Stomach (tissue), 9 donors: ENCODE results near the gene MOB4. TPM values are rescaled to one million over a fixed set of nuclear protein-coding genes. Genes with fewer than 3 reads are reported as not detected.

Experiments
- DNase-seq, 2 donors: peaks; one replicate each; pipeline versions ENCODE4 v3.0.0 to v3.0.0-alpha.2; 2013 to 2019
- H3K27ac ChIP-seq, 5 donors: fragments of 200-600 bp in 4 of 5; sonication (generic) in 4 of 5; one replicate each; pipeline ENCODE4 v1.5.1; 2013 to 2019; ENCODE audit warnings: mild to moderate bottlenecking in 1 of 5, moderate library complexity in 1 of 5
- H3K27me3 ChIP-seq, 3 donors: fragments of 200-600 bp; sonication (generic); one replicate each; pipeline ENCODE4 v1.5.1; 2017 to 2019; ENCODE audit warnings: mixed run types in 1 of 3
- H3K36me3 ChIP-seq, 4 donors: fragments of 200-600 bp; sonication (generic); 1 replicate in 3 of 4; 2 replicates in 1 of 4; pipeline ENCODE4 v1.5.1; 2016 to 2019
- H3K4me1 ChIP-seq, 4 donors: fragments of 200-600 bp; sonication (generic); one replicate each; pipeline ENCODE4 v1.5.1; 2016 to 2019
- H3K4me3 ChIP-seq, 4 donors: fragments of 200-600 bp; sonication (generic) in 3 of 4; one replicate each; pipeline ENCODE4 v1.5.1; 2016 to 2019; ENCODE audit warnings: mild to moderate bottlenecking in 1 of 4
- H3K9me3 ChIP-seq, 4 donors: fragments of 200-600 bp; sonication (generic); one replicate each; pipeline ENCODE4 v1.5.1; 2016 to 2019
- EP300 ChIP-seq: sonication (generic); formaldehyde crosslinking; IDR thresholded peaks from one replicate; pipeline ENCODE4 v1.6.1; 2017; ENCODE audit warnings: antibody characterized with exemption
- POLR2A ChIP-seq, 4 donors: fragments of 450-650 bp; IDR thresholded peaks; one replicate each; pipeline ENCODE4 v1.6.1; 2016; ENCODE audit warnings: antibody characterized with exemption in 4 of 4, control low read depth in 2 of 4, mild to moderate bottlenecking in 1 of 4, moderate library complexity in 1 of 4
- POLR2AphosphoS5 ChIP-seq, 3 donors: sonication (generic); formaldehyde crosslinking; IDR thresholded peaks; one replicate each; pipeline ENCODE4 v1.6.1; 2016; ENCODE audit warnings: antibody characterized with exemption in 3 of 3
- whole genome bisulfite sequencing, 5 donors: extraction: QIAGEN DNeasy Blood & Tissue Kit in 3 of 5; methylation state at CpG; one replicate each; pipeline versions ENCODE4 v1.1.5 to v1.1.7; 2013 to 2018; 5-methylcytosine and 5-hydroxymethylcytosine counted together
- intact Hi-C: fragments of 100-400 bp; cut with DNase I; formaldehyde crosslinking; loops from one replicate; pipeline ENCODE4 v1.15.1; 2023; ENCODE audit warnings: low total_unique reads
- polyA plus RNA-seq, 3 donors: library from polyadenylated mRNA; stranded (reverse); fragments of 200-250 nt; gene quantifications; one replicate each; pipeline ENCODE4 v1.2.3, GENCODE V29; 2013
- total RNA-seq, 5 donors: library from RNA; depleted of rRNA; stranded (reverse); fragments of >200 nt; gene quantifications; one replicate each; pipeline versions ENCODE4 v1.1.0 to v1.2.3, GENCODE V29; 2014 to 2016
- TF ChIP-seq, protein P1 (sequence below), 7 experiments: fragments of 450-650 bp in 4 of 7; fragments of 200-600 bp in 3 of 7; sonication (generic) in 3 of 7; IDR thresholded peaks; one replicate each; pipeline ENCODE4 v1.5.1; 2016 to 2019; ENCODE audit warnings: antibody characterized with exemption in 7 of 7, control low read depth in 2 of 7, mild to moderate bottlenecking in 1 of 7
- donor health status: healthy with polysubstance abuse.
- donor health status: Bipolar disorder and iron deficiency.
- donor health status: healthy.

MOB4 gene
- total and polyA plus RNA-seq, 8 donors = 2.6 to 56.0 (median 27.2) TPM

DNA sequence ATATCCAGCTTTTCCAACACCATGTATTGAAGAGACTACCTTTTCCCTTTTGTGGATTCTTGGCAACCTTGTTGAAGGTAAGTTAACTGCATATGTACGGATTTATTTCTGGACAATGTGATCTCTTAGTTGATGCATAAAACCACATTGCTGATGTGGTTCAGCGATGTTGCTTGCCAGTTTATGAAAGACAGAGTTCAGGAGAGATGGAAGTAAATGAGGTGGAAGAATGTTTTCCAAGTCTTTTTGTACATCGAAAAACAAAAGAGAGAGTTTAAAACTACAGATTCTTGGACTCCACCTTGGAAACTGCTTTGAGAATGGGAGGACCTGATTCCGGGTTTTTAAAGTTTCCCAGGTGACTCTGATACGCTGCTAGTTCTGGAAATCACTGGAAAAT, 43.8 kb downstream of the MOB4 start:
- Histone ChIP-seq H3K4me3 (no peak overlapping the region), H3K9me3 (no peaks in the 10 kb centered on the region), H3K36me3 (peaks cover 0 to 39% (median 28%) of the 10 kb centered on the region in 4 donors), H3K4me1 (no peaks in the 10 kb centered on the region), H3K27me3 (no peaks in the 10 kb centered on the region), H3K27ac (peak overlapping the region in 1 of 5 donors; percentile 18)
- 88 to 94% (median 94%) methylated on average over 5 of the region's 5 CpGs for WGBS, 5 donors
- TF ChIP-seq POLR2A (IDR thresholded peaks at IDR 0.05) (no peak), EP300 (no peak), POLR2AphosphoS5 (IDR thresholded peaks at IDR 0.05) (no peak)
- TF ChIP-seq, protein P1, sequence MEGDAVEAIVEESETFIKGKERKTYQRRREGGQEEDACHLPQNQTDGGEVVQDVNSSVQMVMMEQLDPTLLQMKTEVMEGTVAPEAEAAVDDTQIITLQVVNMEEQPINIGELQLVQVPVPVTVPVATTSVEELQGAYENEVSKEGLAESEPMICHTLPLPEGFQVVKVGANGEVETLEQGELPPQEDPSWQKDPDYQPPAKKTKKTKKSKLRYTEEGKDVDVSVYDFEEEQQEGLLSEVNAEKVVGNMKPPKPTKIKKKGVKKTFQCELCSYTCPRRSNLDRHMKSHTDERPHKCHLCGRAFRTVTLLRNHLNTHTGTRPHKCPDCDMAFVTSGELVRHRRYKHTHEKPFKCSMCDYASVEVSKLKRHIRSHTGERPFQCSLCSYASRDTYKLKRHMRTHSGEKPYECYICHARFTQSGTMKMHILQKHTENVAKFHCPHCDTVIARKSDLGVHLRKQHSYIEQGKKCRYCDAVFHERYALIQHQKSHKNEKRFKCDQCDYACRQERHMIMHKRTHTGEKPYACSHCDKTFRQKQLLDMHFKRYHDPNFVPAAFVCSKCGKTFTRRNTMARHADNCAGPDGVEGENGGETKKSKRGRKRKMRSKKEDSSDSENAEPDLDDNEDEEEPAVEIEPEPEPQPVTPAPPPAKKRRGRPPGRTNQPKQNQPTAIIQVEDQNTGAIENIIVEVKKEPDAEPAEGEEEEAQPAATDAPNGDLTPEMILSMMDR (IDR thresholded peaks at IDR 0.05) = no peak
- intact Hi-C loops = no loop called here
- no peak for DNase-seq

DNA sequence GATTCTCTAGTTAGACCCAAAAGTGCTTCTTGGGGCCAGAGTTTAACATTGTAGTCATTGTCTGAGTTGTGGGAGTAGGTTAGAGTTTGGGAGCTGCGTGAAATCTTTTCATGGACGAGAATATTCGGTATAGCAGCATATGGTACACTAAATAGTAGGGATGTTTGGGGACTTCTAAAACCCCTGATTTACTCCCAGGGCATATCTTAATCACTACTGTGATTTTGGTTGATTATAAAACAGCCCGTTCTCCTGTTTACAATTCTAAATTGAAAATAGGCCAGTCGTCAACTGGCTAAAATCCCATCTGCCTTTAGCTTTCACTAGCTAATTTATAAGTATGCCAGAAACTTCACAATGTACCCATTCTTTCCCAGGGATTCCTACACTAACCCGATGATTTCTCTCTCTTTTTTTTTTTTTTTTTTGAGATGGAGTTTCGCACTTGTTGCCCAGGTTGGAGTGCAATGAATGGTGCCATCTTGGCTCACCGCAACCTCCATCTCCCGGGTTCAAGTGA, 44.3 kb downstream of the MOB4 start:
- 87 to 92% (median 88%) methylated on average over 9 of the region's 9 CpGs for WGBS, 5 donors

DNA sequence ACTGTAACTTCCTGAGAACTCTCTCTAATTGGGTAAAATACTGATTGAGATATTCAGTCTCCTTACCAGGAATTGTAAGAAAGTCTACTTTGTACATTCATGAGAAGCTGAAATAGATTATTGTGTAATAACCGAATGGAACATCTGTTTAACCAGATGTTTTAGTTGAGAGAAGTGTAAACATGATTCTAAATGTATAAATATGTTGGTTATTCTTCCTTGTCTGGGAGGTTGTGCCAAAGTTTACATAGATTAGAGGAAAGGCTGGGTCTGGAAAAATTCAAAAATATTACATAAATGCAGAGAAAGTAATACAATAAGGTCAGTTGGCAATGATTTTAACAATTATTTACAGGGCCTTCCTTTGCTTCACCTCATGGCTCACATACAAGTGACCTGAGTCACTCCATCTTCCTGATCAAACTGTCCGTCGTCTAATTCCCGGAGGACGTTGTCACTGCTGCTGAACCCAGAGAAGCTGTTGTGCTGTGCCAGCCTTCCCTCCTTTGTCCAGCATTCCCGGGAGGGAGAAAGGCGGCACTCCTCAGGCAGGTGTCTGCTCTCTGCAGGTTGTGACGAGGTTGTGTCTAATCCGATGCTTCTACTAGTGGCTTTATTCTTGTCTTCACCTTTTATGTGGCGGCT, 55.9 kb downstream of the MOB4 start:
- peak overlapping the region in 2 of 5 donors; percentile 26 to 29 for H3K27ac ChIP-seq
- intact Hi-C loops = no loop called here
- no peak overlapping the region for H3K4me3 ChIP-seq
- peaks cover 0 to 10% (median 4%) of the 10 kb centered on the region in 4 donors for H3K9me3 ChIP-seq
- H3K27me3 ChIP-seq = no peaks in the 10 kb centered on the region
- H3K36me3 ChIP-seq = peaks cover 0 to 14% (median 6%) of the 10 kb centered on the region in 4 donors
- H3K4me1 ChIP-seq = peaks cover 0 to 6% (median 0%) of the 10 kb centered on the region in 4 donors
- no peak for TF ChIP-seq EP300
- TF ChIP-seq, protein P1 (IDR thresholded peaks at IDR 0.05) = no peak
- no peak for TF ChIP-seq POLR2A (IDR thresholded peaks at IDR 0.05)
- TF ChIP-seq POLR2AphosphoS5 (IDR thresholded peaks at IDR 0.05) = no peak
- peak in 1 of 2 donors; percentile 16 for DNase-seq
- 66 to 82% (median 70%) methylated on average over 10 of the region's 10 CpGs for WGBS, 5 donors

More for the DNA sequence above, 44.3 kb downstream of the MOB4 start:
- DNase-seq = no peak
- TF ChIP-seq POLR2AphosphoS5 (IDR thresholded peaks at IDR 0.05) (no peak), EP300 (no peak), POLR2A (IDR thresholded peaks at IDR 0.05) (no peak)
- TF ChIP-seq, protein P1 (IDR thresholded peaks at IDR 0.05) = no peak
- Histone ChIP-seq H3K27ac (peak overlapping the region in 1 of 5 donors; percentile 18), H3K9me3 (no peaks in the 10 kb centered on the region), H3K27me3 (no peaks in the 10 kb centered on the region), H3K36me3 (peaks cover 0 to 34% (median 22%) of the 10 kb centered on the region in 4 donors), H3K4me1 (no peaks in the 10 kb centered on the region), H3K4me3 (no peak overlapping the region)
- intact Hi-C loops = no loop called here

DNA sequence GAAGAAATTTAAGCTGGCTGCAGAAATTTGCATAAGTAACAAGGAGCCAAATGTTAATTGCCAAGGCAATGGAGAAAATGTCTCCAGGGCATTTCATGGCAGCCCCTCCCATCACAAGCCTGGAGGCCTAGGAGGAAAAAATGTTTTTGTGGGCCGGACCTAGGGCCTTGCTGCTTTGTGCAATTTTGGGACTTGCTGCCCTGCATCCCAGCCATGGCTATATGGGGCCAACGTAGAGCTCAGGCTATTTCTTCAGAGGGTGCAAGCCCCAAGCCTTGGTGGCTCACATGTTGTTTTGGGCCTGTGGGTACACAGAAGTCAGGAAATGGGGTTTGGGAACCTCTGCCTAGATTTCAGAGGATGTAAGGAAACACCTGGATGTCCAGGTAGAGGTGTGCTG, 57.7 kb downstream of the MOB4 start:
- intact Hi-C loops = no loop called here
- peaks cover 0 to 14% (median 6%) of the 10 kb centered on the region in 4 donors for H3K36me3 ChIP-seq
- no peak for TF ChIP-seq POLR2A (IDR thresholded peaks at IDR 0.05)
- no peak for TF ChIP-seq EP300
- no peaks in the 10 kb centered on the region for H3K27me3 ChIP-seq
- H3K4me1 ChIP-seq = peaks cover 0 to 6% (median 0%) of the 10 kb centered on the region in 4 donors
- DNase-seq = no peak
- no peak overlapping the region for H3K27ac ChIP-seq
- no peak overlapping the region for H3K4me3 ChIP-seq
- peaks cover 0 to 10% (median 4%) of the 10 kb centered on the region in 4 donors for H3K9me3 ChIP-seq
- WGBS, 5 donors = 96 to 100% (median 100%) methylated on average over 2 of the region's 2 CpGs

GRCh38 chr2:197575987-197576386, 60.1 kb downstream of the MOB4 start:
- TF ChIP-seq EP300 (no peak), POLR2AphosphoS5 (IDR thresholded peaks at IDR 0.05) (no peak), POLR2A (IDR thresholded peaks at IDR 0.05) (no peak)
- H3K9me3 ChIP-seq = peaks cover 0 to 10% (median 4%) of the 10 kb centered on the region in 4 donors
- H3K27ac ChIP-seq = no peak overlapping the region
- DNase-seq = no peak
- 90 to 95% (median 92%) methylated on average over 2 of the region's 2 CpGs for WGBS, 5 donors
- no peaks in the 10 kb centered on the region for H3K27me3 ChIP-seq
- peaks cover 0 to 14% (median 6%) of the 10 kb centered on the region in 4 donors for H3K36me3 ChIP-seq
- intact Hi-C loops = no loop called here
- no peak overlapping the region for H3K4me3 ChIP-seq
- H3K4me1 ChIP-seq = peaks cover 0 to 6% (median 0%) of the 10 kb centered on the region in 4 donors
